ENCODE measurements around the gene HGS.

HGS gene

DNA sequence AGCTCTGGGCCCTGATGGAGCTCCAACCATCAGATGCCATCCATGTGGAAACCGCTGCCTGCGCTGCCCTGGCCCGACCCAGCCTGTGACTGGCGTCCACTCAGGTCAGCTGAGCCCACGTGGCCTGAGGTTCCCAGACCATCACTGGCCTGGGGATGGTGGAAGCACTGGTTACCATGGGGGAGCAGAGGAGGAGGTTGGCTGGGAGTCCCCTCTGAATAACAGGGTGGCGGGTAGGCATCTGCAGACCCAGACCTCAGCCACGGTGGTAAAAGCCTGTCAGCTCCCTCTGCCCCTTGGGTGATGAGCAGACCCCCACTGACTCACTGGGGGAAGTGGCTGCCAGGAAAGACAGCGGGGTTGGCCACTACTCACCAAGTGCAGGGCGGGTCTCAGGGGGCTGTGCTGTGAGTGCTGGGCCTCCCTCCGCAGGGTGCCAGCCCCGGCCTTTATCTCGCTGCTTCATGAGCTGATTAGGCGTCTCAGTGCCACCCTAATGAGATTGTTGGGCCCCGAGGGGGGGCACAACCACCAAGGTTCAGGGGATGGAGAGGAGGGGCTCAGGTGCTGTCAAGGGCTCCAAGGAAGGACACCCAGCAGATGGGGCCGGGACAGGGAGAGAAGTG is 27.6 kb upstream of the HGS start, which contains the start of gene PDE6G:
Gene PDE6G (minus strand): TSS at position 425 of the 626 bp plus-strand sequence. CDS start 3,237 bp downstream, outside the sequence.
- no peak for DNase-seq (ENCODE audit: low read depth)

GRCh38 chr17:81656835-81657234 is 27.0 kb upstream of the HGS start:
- DNase-seq (ENCODE audit: low read depth), result no peak

DNA sequence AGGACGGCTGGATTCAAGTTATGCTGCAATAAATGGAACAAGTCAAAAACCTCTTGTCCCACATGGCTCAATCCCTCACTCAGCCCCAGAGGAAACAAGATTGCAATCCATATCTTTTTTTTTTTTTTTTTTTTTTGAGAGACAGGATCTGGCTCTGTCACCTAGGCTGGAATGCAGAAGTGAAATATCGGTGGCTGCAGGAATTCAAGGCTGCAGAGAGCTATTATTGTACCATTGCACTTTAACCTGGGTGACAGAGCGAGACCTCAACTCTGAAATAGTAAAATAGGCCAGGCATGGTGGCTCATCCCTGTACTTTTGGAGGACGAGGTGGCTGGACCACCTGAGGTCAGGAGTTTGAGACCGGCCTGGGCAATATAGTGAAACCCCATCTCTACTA is 24.8 kb upstream of the HGS start:
- DNase-seq (ENCODE audit: low read depth), result no peak

DNA sequence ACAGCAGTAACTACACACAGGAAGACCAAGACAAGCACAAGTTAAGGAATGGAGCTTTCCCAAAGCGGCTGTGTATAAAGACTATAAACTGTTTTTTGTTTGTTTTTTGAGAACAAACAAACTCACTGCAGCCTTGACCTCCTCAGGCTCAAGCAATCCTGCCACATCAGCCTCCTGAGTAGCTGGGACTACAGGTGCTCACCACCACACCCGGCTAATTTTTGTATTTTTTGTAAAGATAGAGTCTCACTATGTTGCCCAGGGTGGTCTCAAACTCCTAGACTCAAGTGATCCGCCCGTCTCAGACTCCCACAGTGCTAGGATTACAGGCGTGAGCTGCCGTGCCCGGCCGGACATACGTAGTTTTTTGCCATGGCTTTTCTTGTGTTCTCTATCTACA is 23.4 kb upstream of the HGS start:
- DNase-seq (ENCODE audit: low read depth), result no peak

DNA sequence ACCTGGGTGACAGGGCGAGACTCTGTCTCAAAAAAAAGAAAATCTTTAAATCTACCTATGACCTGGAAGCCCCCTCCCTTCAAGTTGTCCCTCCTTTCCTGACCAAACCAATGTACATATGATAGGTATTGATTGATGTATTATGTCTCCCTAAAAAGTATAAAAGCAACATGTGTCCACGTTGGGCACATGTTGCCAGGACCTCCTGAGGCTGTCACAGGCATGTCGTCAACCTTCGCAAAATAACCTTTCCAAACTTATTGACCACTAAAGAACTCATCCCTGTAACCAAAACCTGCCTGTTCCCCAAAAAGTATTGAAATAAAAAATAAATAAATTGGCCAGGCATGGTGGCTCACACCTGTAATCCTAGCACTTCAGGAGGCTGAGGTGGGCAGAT is 21.8 kb upstream of the HGS start:
- DNase-seq (ENCODE audit: low read depth), result no peak

- DNase-seq (ENCODE audit: low read depth), result no peak
These were observed 19.8 kb upstream of the HGS start for GRCh38 chr17:81664051-81664470.

DNA sequence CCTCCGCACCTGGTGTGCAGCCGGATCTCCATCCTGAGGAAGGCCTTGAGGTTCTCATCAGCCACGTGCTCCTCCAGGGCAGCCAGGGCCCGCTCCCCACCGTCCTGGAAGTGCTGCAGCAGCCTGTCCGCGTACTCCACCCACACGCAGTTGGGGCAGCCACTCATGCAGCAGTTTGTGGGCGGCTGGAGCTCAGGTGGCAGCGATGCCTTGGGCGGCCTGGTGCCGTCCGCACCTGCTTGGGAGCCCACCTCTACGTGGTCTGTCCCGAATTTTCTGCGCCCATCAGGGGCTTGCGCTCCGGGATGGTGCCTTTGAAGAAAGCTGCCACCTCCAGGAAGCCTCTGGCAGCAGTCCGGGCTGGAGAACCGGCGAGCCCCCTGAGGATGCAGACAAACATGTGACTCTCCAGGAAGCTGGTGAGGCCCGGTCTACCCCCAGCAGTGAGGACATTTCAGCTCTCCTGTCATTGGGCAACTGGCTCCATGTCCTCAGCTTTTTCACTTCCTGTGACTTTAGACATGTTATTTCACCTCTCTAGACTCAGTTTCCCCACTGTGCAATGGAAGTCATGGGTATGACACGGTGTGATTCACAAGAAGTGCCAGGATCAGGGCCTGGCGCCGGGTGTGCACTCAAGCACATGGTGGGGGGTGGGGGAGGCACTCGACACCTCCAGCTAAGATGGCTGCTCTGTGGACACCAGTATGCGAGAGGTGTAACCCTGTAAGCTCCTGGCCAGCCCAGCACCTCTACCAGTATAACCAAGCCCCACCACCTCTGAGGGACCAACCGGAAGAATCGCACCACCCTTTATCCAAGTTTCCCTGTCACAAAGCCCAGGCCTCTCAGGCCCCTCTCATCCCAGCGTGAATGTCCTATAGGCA is 18.4 kb upstream of the HGS start:
- peak; percentile 23 for DNase-seq (ENCODE audit: low read depth)

DNA sequence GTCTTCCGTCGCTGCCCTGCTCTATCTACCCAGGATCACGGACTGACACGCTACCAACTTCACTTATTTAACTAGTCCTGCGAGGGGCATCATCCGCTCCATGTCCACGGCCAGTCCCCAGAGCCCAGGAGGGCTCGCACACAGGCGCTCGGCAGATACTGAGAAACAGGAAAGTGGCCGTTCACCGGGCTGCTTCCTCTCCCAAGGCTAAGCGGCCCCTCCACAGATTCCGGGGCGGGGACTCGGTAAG is 17.8 kb upstream of the HGS start:
- DNase-seq (ENCODE audit: low read depth), result no peak

GRCh38 chr17:81666342-81667191 is 17.2 kb upstream of the HGS start, which contains the start of the genes CCDC137 and OXLD1:
TSS of gene CCDC137 (plus strand) at chr17:81666737. CDS start at chr17:81666767, 30 bp downstream.
TSS of gene OXLD1 (minus strand) at chr17:81666605. CDS start at chr17:81666577, 28 bp downstream.
- peak; percentile 97 for DNase-seq (ENCODE audit: low read depth)

GRCh38 chr17:81667754-81668153 is 16.1 kb upstream of the HGS start:
- no peak for DNase-seq (ENCODE audit: low read depth)

GRCh38 chr17:81672504-81672903 is 11.3 kb upstream of the HGS start:
- no peak for DNase-seq (ENCODE audit: low read depth)

- no peak for DNase-seq (ENCODE audit: low read depth)
These were observed 10.9 kb upstream of the HGS start for GRCh38 chr17:81672954-81673353.

DNA sequence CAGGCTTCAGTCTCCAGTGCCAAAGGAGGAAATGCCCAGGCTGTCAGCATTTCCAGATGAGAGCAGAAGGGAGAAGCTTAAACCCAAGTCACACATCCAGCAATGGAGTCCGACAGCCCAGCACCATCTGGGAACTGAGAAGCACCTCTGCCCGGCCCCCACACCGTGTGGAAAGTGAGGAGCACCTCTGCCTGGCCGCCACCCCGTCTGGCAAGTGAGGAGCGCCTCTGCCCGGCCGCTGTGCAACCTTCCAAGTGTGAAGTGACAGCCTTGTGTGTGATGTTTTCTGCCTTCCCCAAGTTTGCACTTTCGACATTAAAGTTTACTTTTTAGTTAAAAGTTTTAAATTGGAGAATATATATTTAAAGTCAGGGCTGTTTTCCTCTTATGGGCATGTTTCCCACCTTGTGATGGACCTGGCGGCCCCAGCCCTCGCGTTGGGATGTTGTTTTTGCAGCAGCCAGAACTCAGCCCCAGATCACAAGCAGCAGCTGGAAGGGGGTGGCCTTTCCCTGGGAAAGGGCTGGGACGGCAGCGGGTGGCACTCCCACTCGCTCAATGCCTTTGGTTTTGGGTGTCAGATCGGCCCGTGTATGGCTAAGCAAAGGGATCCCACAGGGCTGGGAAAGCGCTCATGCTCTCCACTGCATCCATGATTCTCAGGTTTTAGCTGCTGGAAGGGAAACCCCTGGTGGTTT is 10.1 kb upstream of the HGS start:
- DNase-seq (ENCODE audit: low read depth), result no peak

DNA sequence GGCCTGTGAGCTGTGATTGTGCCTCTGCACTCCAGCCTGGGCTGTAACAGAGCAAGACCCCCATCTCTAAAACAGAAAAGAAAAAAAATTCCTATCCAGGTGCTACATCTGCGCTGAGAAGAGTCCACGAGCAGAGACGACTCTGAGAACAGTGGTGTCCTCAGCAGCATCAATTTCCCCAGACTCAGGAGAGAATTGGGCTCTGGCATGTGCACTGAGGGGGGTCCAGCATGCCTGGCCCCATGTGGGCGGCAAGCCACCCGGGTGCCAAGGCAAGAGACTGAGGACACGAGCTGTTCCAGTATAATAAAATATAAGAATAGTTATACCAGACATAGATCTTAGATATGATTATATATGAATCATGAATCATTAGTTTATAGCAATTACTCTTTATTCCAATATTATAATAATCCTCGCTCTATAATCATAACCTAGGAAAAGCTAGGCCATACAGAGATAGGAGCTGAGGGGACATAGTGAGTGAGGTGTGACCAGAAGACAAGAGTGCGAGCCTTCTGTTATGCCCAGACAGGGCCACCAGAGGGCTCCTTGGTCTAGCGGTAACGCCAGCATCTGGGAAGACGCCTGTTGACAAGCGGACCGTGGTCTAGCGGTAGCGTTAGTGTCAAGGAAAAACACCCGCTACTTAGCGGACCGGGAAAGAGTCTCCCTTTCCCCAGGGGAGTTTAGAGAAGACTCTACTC is 8.1 kb upstream of the HGS start:
- peak; percentile 51 for DNase-seq (ENCODE audit: low read depth)

DNA sequence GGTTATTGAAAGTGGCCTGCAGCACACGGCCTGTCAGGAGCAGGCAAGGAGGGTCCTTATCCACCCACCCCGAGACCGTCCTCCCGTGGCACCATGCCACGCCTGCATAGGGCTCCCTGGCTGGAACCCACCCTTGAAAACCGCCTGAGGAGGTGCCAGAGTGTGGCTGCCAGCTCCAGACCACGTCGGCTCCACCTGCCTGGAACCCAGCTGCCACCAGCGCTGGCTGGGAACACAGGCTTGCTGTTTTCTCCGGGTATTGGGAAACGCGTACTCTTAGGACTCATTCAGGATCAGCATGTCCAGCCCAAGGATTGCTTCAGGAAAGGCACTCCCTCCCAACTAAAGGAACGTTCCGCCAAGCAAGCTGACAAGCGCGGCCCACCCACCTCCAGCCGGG is 6.9 kb upstream of the HGS start:
- DNase-seq (ENCODE audit: low read depth), result no peak

DNA sequence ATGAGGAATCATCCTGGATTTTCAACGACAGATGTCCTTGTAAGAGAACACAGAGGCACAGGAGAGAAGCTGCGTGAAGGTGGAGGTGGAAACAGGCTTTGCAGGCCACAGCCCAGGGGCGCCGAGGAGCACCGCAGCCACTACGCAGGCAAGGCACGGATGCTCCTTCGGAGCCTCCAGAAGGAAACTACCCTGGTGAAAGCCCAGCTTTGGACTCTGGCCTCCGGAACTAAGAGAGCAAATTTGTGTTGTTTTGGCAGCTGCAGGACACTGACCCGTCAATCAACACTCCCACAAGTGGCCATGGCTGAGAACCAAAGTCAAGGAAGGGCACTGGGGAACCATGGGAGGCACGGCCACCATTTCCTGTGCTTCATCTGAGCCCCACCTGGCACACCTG is 3.7 kb upstream of the HGS start:
- no peak for DNase-seq (ENCODE audit: low read depth)

DNA sequence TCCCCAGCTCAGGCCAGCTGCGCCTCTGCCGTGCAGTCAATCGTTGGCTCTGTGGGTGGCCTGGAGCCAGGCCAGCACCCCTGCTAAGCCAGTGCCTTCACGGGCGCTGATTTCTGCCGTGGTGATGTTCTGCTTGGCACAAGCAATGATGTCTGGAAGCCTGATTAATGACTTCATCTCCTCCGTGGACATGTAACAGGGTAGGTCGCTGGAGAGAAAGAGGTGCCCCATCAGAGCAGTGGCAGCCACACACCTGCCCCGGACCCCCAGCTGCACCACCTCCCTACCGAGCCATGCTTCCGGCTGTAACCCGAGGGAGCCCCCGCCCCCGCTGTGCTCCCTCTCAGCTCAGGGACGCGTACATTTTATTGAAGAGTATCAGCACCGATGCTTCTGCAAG is 2.1 kb upstream of the HGS start:
- DNase-seq (ENCODE audit: low read depth), result no peak

- DNase-seq (ENCODE audit: low read depth), result peak; percentile 18
These were observed 1.1 kb upstream of the HGS start for GRCh38 chr17:81682565-81683207.

GRCh38 chr17:81683208-81683583 is 615 bp upstream of the HGS start:
- no peak for DNase-seq (ENCODE audit: low read depth)

- DNase-seq (ENCODE audit: low read depth), result no peak
These were observed 666 bp downstream of the HGS start for GRCh38 chr17:81684442-81684911.

GRCh38 chr17:81685108-81685507 is 1.3 kb downstream of the HGS start:
- peak; percentile 74 for DNase-seq (ENCODE audit: low read depth)
